Mesothelial cell of epicardium (in vitro differentiated cells): Measurements from ENCODE around the gene ANKRD27. TPM values are rescaled to one million over a fixed set of nuclear protein-coding genes. Genes with fewer than 3 reads are reported as not detected.
"Not testable (repeated sequence)": the region's sequence is repeated elsewhere in the genome, so short reads cannot be mapped to it uniquely, and the experiment has no call there.

Experiments used
- DNase-seq, 2 experiments: peaks; one replicate each; pipeline ENCODE4 v3.0.0; 2021; ENCODE audit warnings: low spot score in 2 of 2; ENCODE audit not compliant: unreplicated experiment in 2 of 2
- H3K27ac Mint-ChIP-seq: 2 replicates; pipeline ENCODE4 v1.8.0; 2021; ENCODE audit warnings: mixed read lengths
- H3K27me3 Mint-ChIP-seq: 2 replicates; pipeline ENCODE4 v1.8.0; 2021; ENCODE audit warnings: low read depth, mixed read lengths
- H3K36me3 Mint-ChIP-seq: 2 replicates; pipeline ENCODE4 v1.8.0; 2021; ENCODE audit warnings: mixed read lengths
- H3K4me1 Mint-ChIP-seq: 2 replicates; pipeline ENCODE4 v1.8.0; 2021; ENCODE audit warnings: mixed read lengths
- H3K4me3 Mint-ChIP-seq: 2 replicates; pipeline ENCODE4 v1.8.0; 2021; ENCODE audit warnings: mild to moderate bottlenecking, moderate library complexity, mixed read lengths
- H3K9me3 Mint-ChIP-seq: 2 replicates; pipeline ENCODE4 v1.8.0; 2021; ENCODE audit warnings: mixed read lengths
- CTCF ChIP-seq: fragments of 200-600 bp; sonication (generic); IDR thresholded peaks from one replicate; pipeline ENCODE4 v1.5.0; 2021; ENCODE audit warnings: antibody characterized with exemption; ENCODE audit not compliant: unreplicated experiment
- total RNA-seq: library from RNA; stranded (reverse); gene quantifications from 3 replicates; pipeline ENCODE4 v1.2.1, GENCODE V29; 2021

The ANKRD27 gene
- total RNA-seq, 1 donor from 2014 or later, result 31.8 TPM

- H3K9me3 Mint-ChIP-seq, result no peaks in the 10 kb centered on the region
- DNase-seq, result no peak
- H3K4me3 Mint-ChIP-seq, result no peak overlapping the region
- H3K27me3 Mint-ChIP-seq, result no peaks in the 10 kb centered on the region
- no peak overlapping the region for H3K27ac Mint-ChIP-seq
- H3K36me3 Mint-ChIP-seq, result peaks cover 28% of the 10 kb centered on the region
- peaks cover 4% of the 10 kb centered on the region for H3K4me1 Mint-ChIP-seq
- no peak for TF ChIP-seq CTCF
Observed at GRCh38 chr19:32717496-32717895, 42.5 kb upstream of the ANKRD27 start.

GRCh38 chr19:32716203-32716602 is 41.2 kb upstream of the ANKRD27 start:
- H3K27me3 Mint-ChIP-seq, H3K4me3 Mint-ChIP-seq: not testable (repeated sequence)

GRCh38 chr19:32711747-32712146 is 36.8 kb upstream of the ANKRD27 start:
- peaks cover 3% of the 10 kb centered on the region for H3K9me3 Mint-ChIP-seq
- peaks cover 38% of the 10 kb centered on the region for H3K36me3 Mint-ChIP-seq
- DNase-seq, result no peak
- TF ChIP-seq CTCF, result no peak
- no peaks in the 10 kb centered on the region for H3K4me1 Mint-ChIP-seq
- no peak overlapping the region for H3K4me3 Mint-ChIP-seq
- no peak overlapping the region for H3K27ac Mint-ChIP-seq
- no peaks in the 10 kb centered on the region for H3K27me3 Mint-ChIP-seq

More at GRCh38 chr19:32716203-32716602, 41.2 kb upstream of the ANKRD27 start:
- H3K4me1 Mint-ChIP-seq, DNase-seq, H3K9me3 Mint-ChIP-seq, H3K27ac Mint-ChIP-seq: not testable (repeated sequence)
- peaks cover 29% of the 10 kb centered on the region for H3K36me3 Mint-ChIP-seq

GRCh38 chr19:32709032-32709431 is 34.1 kb upstream of the ANKRD27 start:
- Mint-ChIP-seq H3K4me1 (no peaks in the 10 kb centered on the region), H3K27me3 (no peaks in the 10 kb centered on the region), H3K9me3 (peaks cover 14% of the 10 kb centered on the region), H3K36me3 (peaks cover 46% of the 10 kb centered on the region), H3K27ac (no peak overlapping the region), H3K4me3 (no peak overlapping the region)
- no peak for DNase-seq
- no peak for TF ChIP-seq CTCF

GRCh38 chr19:32708457-32708856 is 33.5 kb upstream of the ANKRD27 start:
- Mint-ChIP-seq H3K9me3 (peaks cover 17% of the 10 kb centered on the region), H3K4me1 (no peaks in the 10 kb centered on the region), H3K4me3 (no peak overlapping the region), H3K27ac (no peak overlapping the region), H3K27me3 (no peaks in the 10 kb centered on the region), H3K36me3 (peaks cover 47% of the 10 kb centered on the region)
- DNase-seq, result no peak
- TF ChIP-seq CTCF, result no peak

GRCh38 chr19:32704006-32704405 is 29.0 kb upstream of the ANKRD27 start:
- H3K9me3 Mint-ChIP-seq, result peaks cover 27% of the 10 kb centered on the region
- H3K4me3 Mint-ChIP-seq, H3K27me3 Mint-ChIP-seq, DNase-seq, H3K4me1 Mint-ChIP-seq, H3K27ac Mint-ChIP-seq: not testable (repeated sequence)
- peaks cover 58% of the 10 kb centered on the region for H3K36me3 Mint-ChIP-seq

GRCh38 chr19:32702010-32702409 is 27.0 kb upstream of the ANKRD27 start:
- Mint-ChIP-seq H3K27me3 (no peaks in the 10 kb centered on the region), H3K27ac (no peak overlapping the region), H3K4me3 (no peak overlapping the region), H3K4me1 (no peaks in the 10 kb centered on the region), H3K36me3 (peaks cover 70% of the 10 kb centered on the region), H3K9me3 (peaks cover 26% of the 10 kb centered on the region)
- DNase-seq, result no peak
- TF ChIP-seq CTCF, result no peak

GRCh38 chr19:32700129-32700528 is 25.1 kb upstream of the ANKRD27 start:
- not testable (repeated sequence) for H3K4me1 Mint-ChIP-seq, H3K27ac Mint-ChIP-seq, DNase-seq, H3K4me3 Mint-ChIP-seq, H3K27me3 Mint-ChIP-seq
- Mint-ChIP-seq H3K9me3 (peaks cover 17% of the 10 kb centered on the region), H3K36me3 (peaks cover 58% of the 10 kb centered on the region)

- H3K27me3 Mint-ChIP-seq, H3K27ac Mint-ChIP-seq, DNase-seq, H3K4me3 Mint-ChIP-seq, H3K9me3 Mint-ChIP-seq: not testable (repeated sequence)
- peaks cover 32% of the 10 kb centered on the region for H3K4me1 Mint-ChIP-seq
- peaks cover 35% of the 10 kb centered on the region for H3K36me3 Mint-ChIP-seq
Observed at GRCh38 chr19:32696771-32697170, 21.8 kb upstream of the ANKRD27 start.

GRCh38 chr19:32695506-32695905 is 20.5 kb upstream of the ANKRD27 start:
- Mint-ChIP-seq H3K4me3 (peak overlapping the region; percentile 6), H3K4me1 (peaks cover 41% of the 10 kb centered on the region), H3K36me3 (peaks cover 29% of the 10 kb centered on the region)
- not testable (repeated sequence) for DNase-seq, H3K27ac Mint-ChIP-seq, H3K27me3 Mint-ChIP-seq, H3K9me3 Mint-ChIP-seq
